Myocyte (in vitro differentiated cells): Measurements from ENCODE around the gene PUM1. TPM values are rescaled to one million over a fixed set of nuclear protein-coding genes. Genes with fewer than 3 reads are reported as not detected.
"Not testable (repeated sequence)": the region's sequence is repeated elsewhere in the genome, so short reads cannot be mapped to it uniquely, and the experiment has no call there.

Source experiments
- DNase-seq: peaks from one replicate; pipeline ENCODE4 v3.0.0-alpha.2; 2012; ENCODE audit warnings: low read depth
- polyA plus RNA-seq: library from polyadenylated mRNA; unstranded; fragments of >200 nt; gene quantifications from one replicate; pipeline ENCODE4 v1.2.1, GENCODE V29; 2012; ENCODE audit warnings: missing spikeins
- total RNA-seq: library from RNA; depleted of rRNA; stranded (reverse); fragments of >200 nt; gene quantifications from 2 replicates; pipeline ENCODE4 v1.2.3, GENCODE V29; 2014

PUM1 gene, protein sequence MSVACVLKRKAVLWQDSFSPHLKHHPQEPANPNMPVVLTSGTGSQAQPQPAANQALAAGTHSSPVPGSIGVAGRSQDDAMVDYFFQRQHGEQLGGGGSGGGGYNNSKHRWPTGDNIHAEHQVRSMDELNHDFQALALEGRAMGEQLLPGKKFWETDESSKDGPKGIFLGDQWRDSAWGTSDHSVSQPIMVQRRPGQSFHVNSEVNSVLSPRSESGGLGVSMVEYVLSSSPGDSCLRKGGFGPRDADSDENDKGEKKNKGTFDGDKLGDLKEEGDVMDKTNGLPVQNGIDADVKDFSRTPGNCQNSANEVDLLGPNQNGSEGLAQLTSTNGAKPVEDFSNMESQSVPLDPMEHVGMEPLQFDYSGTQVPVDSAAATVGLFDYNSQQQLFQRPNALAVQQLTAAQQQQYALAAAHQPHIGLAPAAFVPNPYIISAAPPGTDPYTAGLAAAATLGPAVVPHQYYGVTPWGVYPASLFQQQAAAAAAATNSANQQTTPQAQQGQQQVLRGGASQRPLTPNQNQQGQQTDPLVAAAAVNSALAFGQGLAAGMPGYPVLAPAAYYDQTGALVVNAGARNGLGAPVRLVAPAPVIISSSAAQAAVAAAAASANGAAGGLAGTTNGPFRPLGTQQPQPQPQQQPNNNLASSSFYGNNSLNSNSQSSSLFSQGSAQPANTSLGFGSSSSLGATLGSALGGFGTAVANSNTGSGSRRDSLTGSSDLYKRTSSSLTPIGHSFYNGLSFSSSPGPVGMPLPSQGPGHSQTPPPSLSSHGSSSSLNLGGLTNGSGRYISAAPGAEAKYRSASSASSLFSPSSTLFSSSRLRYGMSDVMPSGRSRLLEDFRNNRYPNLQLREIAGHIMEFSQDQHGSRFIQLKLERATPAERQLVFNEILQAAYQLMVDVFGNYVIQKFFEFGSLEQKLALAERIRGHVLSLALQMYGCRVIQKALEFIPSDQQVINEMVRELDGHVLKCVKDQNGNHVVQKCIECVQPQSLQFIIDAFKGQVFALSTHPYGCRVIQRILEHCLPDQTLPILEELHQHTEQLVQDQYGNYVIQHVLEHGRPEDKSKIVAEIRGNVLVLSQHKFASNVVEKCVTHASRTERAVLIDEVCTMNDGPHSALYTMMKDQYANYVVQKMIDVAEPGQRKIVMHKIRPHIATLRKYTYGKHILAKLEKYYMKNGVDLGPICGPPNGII
- 65.6 and 70.1 TPM in 2 replicates for total RNA-seq
- polyA plus RNA-seq: 51.3 TPM

DNA sequence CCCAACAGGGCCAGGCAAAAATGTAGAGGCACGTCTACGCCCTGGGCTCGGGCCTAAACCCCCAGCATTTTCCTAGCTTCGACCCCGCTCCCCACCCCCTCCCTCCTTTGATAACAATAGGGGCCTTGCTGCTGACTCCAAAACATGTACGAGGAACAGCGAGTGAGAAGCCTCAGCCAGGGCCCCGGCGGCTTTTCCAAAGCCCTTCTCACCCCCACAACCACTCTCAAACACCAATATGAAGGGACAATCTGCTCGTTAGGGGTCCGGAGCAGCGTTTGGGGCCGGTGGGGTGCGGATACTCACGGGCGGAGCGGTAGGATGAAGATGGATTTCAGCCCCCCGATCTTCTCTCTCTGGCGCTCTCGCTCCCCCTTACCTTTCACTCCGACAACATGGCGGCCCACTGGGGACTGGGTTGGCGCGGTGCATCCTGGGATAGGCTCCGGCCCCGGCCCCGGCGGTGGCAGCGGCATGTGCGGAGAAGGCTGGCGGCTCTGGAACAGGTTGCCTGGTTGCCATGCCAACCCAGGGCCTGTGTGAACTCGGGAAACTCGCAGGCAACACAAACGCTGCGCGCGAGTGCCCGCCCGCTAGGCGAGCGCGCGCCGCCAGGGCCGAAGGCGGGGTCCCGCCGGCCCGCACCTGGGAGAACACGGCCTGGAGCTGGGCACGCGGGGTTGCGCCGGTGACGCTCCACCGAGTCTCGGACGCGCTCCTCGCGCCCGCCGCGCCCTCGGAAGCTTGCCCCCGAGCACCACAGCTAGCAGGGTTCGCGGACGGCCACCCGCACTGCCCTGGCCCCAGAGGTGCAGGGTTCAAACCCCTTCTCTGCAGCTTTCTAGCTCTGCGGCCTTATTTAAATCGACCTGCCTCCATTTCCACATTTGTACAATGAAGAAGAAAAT, at the start of gene PUM1:
TSS of gene PUM1 (minus strand) at position 408 of the 908 bp plus-strand sequence. CDS start 6,151 bp downstream, outside the sequence.
- peak; percentile 97 for DNase-seq

DNA sequence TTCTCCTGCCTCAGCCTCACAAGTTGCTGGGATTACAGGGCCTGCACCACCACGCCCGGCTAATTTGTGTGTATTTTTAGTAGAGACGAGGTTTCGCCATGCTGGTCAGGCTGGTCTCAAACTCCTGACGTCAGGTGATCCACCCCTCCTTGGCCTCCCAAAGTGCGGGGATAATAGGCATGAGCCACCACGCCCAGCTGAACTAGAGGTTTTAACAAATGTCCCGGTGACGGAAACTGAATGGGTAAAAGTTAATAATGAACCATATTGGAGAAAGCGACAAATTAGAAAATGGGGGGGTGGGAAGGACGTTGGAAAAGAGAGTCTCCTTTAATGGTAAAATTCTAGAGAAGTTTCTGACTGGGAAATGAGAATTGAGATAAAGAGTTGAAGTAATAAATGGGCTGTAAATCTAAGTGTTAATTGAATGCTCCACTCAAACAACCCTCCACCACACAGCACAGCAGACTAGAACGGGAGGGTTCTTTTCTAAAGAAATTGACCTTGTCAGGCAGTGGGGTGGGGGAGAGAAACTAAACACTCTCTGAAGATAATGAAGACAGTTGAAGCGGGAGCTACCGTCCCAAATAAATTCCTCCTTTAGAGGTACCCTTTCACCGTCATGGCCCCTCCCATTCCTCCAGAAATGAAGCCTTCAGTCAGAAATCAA, 46.9 kb upstream of the PUM1 start:
- DNase-seq: no peak

DNA sequence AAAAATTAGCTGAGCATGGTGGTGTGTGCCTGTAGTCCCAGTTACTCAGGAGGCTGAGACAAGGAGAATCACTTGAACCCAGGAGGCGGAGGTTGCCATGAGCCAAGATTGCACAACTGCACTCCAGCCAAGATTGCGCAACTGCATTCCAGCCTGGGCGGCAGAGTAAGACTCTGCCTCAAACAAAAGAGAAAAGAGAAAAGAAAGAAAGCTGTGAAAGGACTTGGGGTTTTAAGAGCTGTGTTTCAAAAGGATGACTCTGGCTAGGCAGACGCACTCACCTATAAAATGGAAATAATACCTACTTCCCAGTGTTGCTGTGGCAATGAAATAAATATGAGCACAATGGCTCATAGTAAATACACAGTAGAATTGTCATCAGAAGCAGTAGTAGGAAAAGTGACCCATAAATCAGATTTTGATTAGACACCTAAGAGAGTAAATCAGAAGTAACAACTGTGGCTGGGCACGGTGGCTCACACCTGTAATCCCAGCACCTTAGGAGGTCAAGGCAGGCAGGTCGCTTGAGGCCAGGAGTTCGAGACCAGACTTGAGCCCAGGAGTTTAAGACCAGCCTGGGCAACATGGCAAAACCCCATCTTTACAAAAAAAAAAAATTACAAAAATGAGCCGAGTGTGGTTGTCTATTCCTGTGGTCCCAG, 45.9 kb upstream of the PUM1 start:
- peak; percentile 48 for DNase-seq

DNA sequence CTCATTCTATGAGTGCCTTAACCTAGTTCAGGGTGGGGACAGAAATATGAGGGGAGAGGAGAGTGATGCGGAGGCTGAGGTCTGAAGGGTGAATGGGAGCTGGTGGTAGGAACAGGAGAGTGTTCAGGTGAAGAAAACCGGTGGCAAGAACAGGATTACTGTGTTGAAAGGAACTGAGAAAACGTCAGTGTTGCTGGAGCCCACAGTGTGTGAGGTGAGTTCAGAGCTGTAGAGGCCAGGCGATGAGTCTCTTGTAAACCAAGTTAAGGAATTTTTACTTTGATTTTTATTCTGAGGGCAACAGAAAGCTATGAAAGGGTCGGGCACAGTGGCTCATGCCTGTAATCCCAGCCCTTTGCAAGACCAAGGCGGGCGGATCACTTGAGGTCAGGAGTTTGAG, 45.3 kb upstream of the PUM1 start:
- no peak for DNase-seq

DNA sequence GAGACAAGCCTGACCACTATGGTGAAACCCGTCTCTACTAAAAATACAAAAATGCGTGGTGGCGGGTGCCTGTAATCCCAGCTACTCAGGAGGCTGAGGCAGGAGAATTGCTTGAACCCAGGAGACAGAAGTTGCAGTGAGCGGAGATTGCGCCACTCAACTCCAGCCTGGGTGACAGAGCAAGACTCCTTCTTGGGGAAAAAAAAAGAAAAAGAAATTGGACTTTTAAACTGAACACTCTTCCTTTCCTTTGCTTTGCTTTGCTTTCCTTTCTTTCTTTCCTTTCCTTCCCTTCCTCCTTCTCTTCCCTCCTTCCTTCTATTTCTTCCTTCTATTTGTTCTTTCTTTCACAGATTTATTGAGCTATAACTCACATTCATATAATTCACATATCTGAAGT, 43.3 kb upstream of the PUM1 start:
- no peak for DNase-seq

DNA sequence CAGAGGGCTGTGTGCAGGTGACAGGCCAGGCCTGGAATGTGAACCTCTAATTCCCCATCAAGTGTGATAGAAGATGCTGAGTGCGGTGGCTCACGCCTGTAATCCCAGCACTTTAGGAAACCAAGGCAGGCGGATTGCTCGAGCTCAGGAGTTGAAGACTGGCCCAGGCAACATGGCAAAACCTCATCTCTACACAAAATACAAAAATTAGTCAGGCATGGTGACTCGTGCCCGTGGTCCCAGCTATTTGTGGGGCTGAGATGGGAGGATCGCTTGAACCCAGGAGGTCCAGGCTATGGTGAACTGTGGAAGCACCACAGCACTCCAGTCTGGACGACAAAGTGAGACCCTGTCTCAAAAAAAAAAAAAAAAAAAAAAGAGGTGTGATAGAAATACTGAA, 40.1 kb upstream of the PUM1 start:
- no peak for DNase-seq

DNA sequence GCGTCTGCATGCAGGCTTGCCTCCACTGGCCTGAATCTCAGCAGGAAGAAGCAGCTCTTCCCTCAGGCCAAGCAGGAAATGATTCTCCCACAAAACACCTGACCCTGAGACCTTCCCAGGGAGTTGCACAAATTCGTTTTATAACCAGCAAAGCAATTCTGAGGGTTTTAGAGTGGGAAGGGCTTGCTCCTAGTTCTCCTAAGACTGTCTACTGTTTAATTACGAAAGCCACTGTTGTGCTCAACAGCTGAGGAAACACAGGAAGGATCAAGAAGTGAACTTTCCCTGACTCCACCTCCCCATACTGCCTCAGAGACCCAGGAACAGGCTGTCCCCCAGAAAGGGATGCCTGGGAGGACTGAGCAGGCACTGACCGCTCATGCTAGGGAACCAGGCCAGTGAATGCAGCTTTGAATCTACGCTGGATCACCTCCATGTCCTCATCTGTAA, 37.0 kb upstream of the PUM1 start:
- peak; percentile 26 for DNase-seq

DNA sequence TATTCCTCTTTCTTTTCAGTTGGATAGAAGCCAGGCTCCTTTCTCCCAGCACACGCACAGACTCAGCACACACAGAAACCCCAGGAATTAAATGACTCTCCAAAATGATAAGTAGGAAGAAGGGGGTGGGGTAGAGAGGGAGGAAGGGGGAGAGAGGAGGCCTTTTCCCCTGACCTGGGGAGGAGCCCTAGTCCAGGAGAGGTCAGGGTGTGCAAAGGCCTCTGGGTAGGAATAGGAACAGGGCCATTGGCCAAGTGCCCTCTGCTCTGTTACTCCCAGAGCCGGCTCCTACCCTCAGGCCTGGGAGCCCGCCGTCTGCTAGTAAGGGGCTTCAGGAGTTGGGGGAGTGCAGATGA, 35.6 kb upstream of the PUM1 start:
- DNase-seq: peak; percentile 59

DNA sequence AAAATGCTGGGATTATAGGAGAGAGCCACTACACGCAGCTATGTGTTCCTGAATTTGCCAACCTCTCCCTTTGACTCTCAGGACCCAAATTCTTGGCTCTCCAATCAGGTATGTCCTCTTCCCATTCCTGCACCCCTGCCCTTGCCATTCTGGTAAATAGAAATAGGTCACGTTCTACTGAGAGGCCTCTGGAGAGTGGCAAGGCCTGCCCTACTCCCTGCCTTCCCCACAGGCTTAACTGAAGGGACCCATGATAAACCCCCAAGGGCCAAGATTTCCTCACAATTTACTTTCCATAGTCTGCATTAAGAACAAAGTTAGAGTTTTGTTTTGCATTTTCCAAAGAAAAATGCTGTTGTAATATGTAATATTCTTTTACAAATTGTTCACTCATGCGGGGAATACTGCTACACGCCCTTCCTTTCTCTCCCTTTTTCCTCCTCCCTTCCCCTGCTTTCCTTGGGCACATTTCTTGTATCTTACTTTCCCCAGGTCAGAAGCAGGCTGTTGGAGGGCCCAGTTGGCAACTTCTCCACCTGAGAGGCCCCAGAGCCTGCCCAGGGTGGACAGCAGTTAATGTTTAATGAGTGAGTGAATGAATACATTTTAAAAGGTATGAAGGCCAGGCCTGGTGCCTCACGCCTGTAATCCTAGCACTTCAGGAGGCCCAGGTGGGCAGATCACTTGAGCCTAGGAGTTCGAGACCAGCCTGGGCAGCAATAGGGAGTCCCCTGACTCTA, 33.9 kb upstream of the PUM1 start:
- no peak for DNase-seq

DNA sequence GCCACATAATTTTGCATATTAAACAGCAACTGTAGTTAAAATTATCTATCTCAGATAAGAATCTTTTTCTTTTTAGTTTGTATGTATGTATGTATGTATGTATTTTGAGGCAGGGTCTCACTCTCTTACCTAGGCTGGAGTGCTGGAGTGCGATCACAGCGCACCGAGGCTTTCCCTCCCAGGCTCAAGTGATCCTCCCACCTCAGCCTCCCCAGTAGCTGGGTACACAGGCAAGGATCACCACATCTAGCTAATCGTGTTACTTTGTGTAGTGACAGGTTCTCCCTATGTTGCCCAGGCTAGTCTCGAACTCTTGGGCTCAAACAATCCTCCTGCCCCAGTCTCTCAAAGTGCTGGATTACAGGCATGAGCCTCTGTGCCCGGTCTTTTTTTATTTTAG, 30.5 kb upstream of the PUM1 start:
- no peak for DNase-seq

DNA sequence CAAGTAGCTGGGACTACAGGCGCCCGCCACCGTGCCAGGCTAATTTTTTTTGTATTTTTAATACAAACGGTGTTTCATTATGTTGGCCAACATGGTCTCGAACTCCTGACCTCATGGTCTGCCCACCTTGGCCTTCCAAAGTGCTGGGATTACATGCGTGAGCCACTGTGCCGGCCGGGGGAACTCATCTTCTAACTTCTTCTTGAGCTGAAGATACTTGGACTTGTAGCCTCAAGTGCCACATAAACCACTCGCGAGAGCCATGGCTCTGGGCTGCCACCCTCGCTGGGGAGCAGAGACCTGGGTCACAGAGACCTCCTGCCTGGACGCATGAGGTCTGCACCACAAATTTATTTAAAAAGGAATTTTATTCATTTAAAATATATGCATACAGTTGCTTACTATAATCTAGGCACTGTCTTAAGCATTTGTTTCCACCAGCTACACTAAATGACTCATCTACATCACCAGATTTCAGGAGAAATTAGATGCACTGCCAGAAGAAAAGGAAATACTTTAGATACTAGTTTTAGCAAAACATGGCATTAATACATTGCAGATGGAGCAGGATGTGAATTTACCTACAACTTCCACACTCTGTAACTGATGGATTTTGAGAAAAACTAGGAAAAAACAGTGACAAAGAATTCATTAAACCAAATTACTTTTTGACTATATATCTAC, 29.9 kb upstream of the PUM1 start:
- peak; percentile 16 for DNase-seq

DNA sequence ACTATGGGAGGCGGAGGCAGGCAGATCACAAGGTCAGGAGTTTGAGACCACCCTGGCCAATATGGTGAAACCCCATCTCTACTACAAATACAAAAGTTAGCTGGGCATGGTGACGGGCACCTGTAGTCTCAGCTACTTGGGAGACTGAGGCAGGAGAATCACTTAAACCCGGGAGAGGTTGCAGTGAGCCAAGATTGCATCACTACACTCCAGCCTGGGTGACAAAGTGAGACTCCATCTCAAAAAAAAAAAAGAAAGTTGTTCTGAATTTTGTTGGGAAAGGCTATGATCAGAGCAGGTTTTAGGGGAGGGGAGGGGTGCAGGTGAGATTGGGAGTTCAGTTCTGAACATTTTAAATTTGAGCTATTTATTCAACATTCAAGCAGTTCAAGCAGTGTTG, 22.6 kb upstream of the PUM1 start:
- not testable (repeated sequence) for DNase-seq

DNA sequence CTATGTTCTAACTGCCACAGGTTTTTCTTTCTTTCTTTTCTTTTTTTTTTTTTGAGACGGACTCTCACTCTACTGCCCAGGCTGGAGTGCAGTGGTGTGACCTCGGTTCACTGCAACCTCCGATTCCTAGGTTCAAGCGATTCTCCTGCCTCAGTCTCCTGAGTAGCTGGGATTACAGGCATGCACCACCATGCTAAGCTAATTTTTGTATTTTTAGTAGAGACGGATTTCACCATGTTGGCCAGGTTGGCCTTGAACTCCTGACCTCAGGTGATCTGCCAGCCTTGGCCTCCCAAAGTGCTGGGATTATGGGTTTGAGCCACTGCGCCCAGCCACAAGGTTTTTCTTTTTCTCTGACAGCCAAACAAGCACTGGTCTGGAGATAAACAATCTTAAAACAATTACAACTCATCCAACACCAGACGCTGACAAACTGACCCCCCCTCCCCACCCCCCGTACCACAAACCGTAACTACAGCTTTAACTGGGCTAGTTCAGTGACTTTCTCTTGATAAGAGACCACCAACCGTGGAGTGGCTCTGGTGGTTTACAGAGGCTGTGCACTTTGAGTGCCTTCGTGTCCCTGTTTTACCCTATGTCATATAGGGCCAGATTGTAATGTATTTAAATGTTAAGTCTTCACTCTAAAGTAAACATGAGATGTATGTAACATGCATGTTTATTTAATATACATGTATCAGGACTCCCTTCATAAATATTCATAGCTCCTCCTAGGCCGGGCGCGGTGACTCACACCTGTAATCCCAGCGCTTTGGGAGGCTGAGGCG, 19.5 kb upstream of the PUM1 start:
- DNase-seq: no peak

DNA sequence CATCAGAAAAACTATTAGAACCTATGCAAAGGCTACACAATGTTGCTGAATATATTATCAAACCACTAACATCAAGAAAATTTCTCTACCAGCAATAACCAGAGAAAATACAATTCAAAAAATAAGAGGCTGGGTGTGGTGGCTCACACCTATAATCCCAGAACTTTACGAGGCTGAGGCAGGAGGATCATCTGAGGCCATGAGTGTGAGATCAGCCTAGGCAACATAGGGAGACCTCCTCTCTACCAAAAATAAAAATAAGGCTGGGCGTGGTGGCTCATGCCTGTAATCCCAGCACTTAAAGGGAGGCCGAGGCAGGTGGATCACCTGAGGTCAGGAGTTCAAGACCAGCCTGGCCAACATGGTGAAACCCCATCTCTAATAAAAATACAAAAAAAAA, 16.9 kb upstream of the PUM1 start:
- no peak for DNase-seq

DNA sequence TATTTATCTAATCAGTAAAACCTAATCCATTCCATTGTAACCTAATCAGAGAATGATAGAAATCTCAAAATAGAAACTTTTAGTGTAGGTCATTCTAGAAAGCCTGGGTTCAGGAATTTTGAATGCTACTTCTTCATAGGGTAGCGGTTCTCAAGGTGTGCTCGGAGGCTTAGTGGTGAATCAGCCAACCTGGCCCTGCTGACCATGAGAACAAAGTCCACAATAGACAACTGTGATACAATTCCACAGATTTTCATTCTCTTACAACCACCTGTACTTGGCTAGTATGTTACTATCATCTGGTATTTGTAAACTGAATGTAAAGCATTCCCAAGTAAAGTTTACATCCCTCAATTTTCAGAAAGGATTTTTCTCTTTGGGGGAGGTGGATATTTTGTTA, 7.5 kb upstream of the PUM1 start:
- no peak for DNase-seq

DNA sequence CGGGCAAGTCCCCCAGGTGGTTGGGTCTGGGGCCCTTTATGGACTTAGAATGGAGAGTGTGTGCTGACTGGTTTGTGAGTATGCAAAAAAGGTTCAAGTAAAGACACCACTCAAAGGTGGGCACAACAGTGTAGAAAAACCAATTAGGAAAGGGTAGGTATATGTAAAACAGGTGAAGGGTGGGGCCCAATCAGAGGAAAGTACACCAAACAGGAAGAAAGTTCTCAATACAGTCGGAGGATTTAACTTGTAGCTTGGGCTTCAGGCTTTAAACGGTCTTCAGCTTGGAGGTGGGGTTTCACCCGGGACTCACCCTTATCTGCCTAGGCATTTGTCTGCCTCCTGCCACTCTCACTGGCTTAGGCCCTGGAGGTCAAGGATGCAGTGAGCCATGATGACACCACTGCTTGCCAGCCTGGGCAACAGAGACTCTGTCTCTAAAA, 6.8 kb upstream of the PUM1 start:
- no peak for DNase-seq

DNA sequence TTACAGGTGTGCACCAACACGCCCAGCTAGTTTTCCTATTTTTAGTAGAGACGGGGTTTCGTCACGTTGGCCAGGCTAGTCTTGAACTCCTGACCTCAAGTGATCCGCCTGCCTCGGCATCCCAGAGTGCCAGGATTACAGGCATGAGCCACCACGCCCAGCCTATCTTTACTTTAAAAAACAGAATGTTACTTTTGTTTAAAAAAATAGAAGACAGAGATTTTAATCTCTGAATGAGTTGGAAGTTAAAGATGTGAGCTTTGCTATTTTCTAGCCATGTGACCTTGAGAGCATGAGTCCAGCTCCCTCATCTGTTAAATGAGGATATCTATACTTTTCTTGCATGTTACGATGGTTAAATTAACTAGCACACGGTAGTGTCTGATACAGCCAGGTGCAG, 3.9 kb upstream of the PUM1 start:
- DNase-seq: no peak
